Central memory CD8-positive, alpha-beta T cell (primary cell): Measurements from ENCODE around the gene PMF1.

ENCODE experiments used
- ATAC-seq: fragments of 150-1000 bp; cut with Tn5 transposase; replicated peaks from 2 replicates; pipeline ENCODE4 v1.10.0; 2022; ENCODE audit warnings: mild to moderate bottlenecking, moderate FRiP score, moderate number of reproducible peaks; ENCODE audit not compliant: poor library complexity, severe bottlenecking; ENCODE audit errors: extremely low read depth
- DNase-seq, 2 donors: peaks; one replicate each; pipeline ENCODE4 v3.0.0; 2021; ENCODE audit warnings: low spot score in 2 of 2
- H3K27ac Mint-ChIP-seq: one replicate; pipeline ENCODE4 v1.8.0; 2022; ENCODE audit warnings: low read depth, mild to moderate bottlenecking, moderate library complexity, mixed read lengths
- H3K27me3 Mint-ChIP-seq: one replicate; pipeline ENCODE4 v1.8.0; 2022; ENCODE audit warnings: mixed read lengths
- H3K36me3 Mint-ChIP-seq: one replicate; pipeline ENCODE4 v1.8.0; 2022; ENCODE audit warnings: mild to moderate bottlenecking, moderate library complexity, mixed read lengths; ENCODE audit not compliant: insufficient read depth
- H3K4me1 Mint-ChIP-seq: one replicate; pipeline ENCODE4 v1.8.0; 2022; ENCODE audit warnings: mixed read lengths
- H3K4me3 Mint-ChIP-seq: one replicate; pipeline ENCODE4 v1.8.0; 2022; ENCODE audit warnings: mild to moderate bottlenecking, moderate library complexity, mixed read lengths
- H3K9me3 Mint-ChIP-seq: one replicate; pipeline ENCODE4 v1.8.0; 2022; ENCODE audit warnings: mixed read lengths

The PMF1 gene

GRCh38 chr1:156263288-156263655 lies 50.5 kb downstream of the PMF1 start:
- Mint-ChIP-seq H3K36me3 (peaks cover 75% of the 10 kb centered on the region), H3K4me3 (no peak overlapping the region), H3K27me3 (no peaks in the 10 kb centered on the region), H3K4me1 (no peaks in the 10 kb centered on the region), H3K9me3 (no peaks in the 10 kb centered on the region), H3K27ac (no peak overlapping the region)
- ATAC-seq (no peak), DNase-seq (no peak)

GRCh38 chr1:156266051-156266450 lies 53.2 kb downstream of the PMF1 start:
- H3K36me3 Mint-ChIP-seq: peaks cover 63% of the 10 kb centered on the region
- no peaks in the 10 kb centered on the region for H3K4me1 Mint-ChIP-seq
- no peak overlapping the region for H3K4me3 Mint-ChIP-seq
- DNase-seq: no peak
- no peak for ATAC-seq
- H3K9me3 Mint-ChIP-seq: no peaks in the 10 kb centered on the region
- H3K27ac Mint-ChIP-seq: peak overlapping the region; percentile 36
- no peaks in the 10 kb centered on the region for H3K27me3 Mint-ChIP-seq

DNA sequence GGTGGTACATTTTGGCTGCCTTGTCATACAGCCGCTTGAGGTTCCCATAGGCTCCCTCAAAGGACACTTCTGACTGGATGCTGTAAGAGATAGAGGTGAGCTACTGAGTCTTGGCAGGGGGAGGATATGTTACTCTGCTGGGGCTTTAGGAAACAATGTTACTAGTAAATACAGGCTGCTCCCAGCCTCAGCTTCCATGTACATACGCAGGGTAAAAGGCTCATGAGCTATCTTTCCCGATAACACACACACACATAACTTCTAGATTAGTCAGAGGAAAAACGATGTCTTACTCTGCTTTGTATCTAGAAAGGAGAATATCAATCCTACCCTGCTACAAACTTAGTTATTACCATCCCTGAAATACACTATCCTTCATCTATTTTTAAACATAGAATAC lies 55.5 kb downstream of the PMF1 start:
- no peak for DNase-seq
- Mint-ChIP-seq H3K36me3 (peaks cover 62% of the 10 kb centered on the region), H3K27ac (no peak overlapping the region)

GRCh38 chr1:156270314-156270713 lies 57.5 kb downstream of the PMF1 start:
- peaks cover 68% of the 10 kb centered on the region for H3K36me3 Mint-ChIP-seq
- H3K9me3 Mint-ChIP-seq: no peaks in the 10 kb centered on the region
- H3K27me3 Mint-ChIP-seq: no peaks in the 10 kb centered on the region
- ATAC-seq: no peak
- no peak overlapping the region for H3K4me3 Mint-ChIP-seq
- no peak for DNase-seq
- no peaks in the 10 kb centered on the region for H3K4me1 Mint-ChIP-seq
- no peak overlapping the region for H3K27ac Mint-ChIP-seq

More for the DNA sequence above, 55.5 kb downstream of the PMF1 start:
- Mint-ChIP-seq H3K27me3 (no peaks in the 10 kb centered on the region), H3K9me3 (no peaks in the 10 kb centered on the region), H3K4me3 (no peak overlapping the region), H3K4me1 (no peaks in the 10 kb centered on the region)
- ATAC-seq: no peak

- H3K4me3 Mint-ChIP-seq: no peak overlapping the region
- no peaks in the 10 kb centered on the region for H3K9me3 Mint-ChIP-seq
Observed at GRCh38 chr1:156276532-156276931, 63.7 kb downstream of the PMF1 start.

GRCh38 chr1:156276966-156277381 lies 64.2 kb downstream of the PMF1 start:
- Mint-ChIP-seq H3K27me3 (no peaks in the 10 kb centered on the region), H3K36me3 (peaks cover 61% of the 10 kb centered on the region), H3K27ac (peak overlapping the region; percentile 39), H3K4me3 (no peak overlapping the region), H3K4me1 (peaks cover 21% of the 10 kb centered on the region), H3K9me3 (no peaks in the 10 kb centered on the region)
- ATAC-seq (no peak), DNase-seq (no peak)

More at GRCh38 chr1:156276532-156276931, 63.7 kb downstream of the PMF1 start:
- Mint-ChIP-seq H3K27ac (no peak overlapping the region), H3K4me1 (peaks cover 17% of the 10 kb centered on the region), H3K27me3 (no peaks in the 10 kb centered on the region), H3K36me3 (peaks cover 65% of the 10 kb centered on the region)
- ATAC-seq (no peak), DNase-seq (no peak)

DNA sequence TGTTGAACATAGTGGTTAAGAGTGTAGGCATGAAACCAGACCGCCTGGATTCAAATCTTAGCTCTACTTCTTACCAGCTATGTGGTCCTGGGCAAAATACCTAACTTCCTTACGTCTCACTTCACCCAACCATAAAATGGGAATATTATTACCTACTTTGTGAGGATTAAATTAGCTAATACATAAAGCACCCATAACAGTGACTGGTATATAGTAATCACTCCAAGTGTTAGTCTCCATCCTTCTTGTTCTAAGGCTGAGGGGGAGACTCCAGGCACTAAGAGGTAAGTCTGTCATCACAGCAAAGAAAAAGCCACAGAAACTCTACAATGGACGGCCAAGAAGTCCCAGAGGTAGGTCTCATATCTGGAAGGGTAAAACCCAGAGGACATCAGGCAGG lies 67.0 kb downstream of the PMF1 start:
- no peaks in the 10 kb centered on the region for H3K27me3 Mint-ChIP-seq
- peaks cover 50% of the 10 kb centered on the region for H3K36me3 Mint-ChIP-seq
- peak overlapping the region; percentile 29 for H3K4me3 Mint-ChIP-seq
- DNase-seq (no peak), ATAC-seq (no peak)
- H3K27ac Mint-ChIP-seq: no peak overlapping the region
- H3K4me1 Mint-ChIP-seq: peaks cover 48% of the 10 kb centered on the region
- H3K9me3 Mint-ChIP-seq: no peaks in the 10 kb centered on the region

DNA sequence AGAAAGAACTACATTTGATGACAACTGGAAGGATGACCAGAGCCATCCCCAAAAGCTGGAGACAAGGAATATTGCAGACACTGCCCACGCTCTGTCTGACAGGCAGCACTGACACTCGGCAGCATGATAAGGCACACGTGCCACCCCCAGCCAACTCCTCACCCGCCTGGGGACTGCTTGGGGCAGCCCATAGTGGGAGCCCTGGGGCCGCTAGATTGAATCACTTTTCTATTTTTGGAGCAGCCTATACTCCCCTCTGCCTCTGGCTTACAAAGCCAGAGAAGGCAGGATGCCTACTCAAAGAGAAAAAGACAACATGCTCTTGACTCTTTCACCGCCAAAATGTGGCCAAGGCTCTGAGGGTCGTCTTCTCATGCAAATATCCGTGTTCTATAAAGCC lies 68.5 kb downstream of the PMF1 start:
- ATAC-seq: peak; percentile 33
- Mint-ChIP-seq H3K4me1 (peaks cover 51% of the 10 kb centered on the region), H3K36me3 (peaks cover 38% of the 10 kb centered on the region), H3K4me3 (peak overlapping the region; percentile 98), H3K27me3 (no peaks in the 10 kb centered on the region), H3K27ac (peak overlapping the region; percentile 94), H3K9me3 (no peaks in the 10 kb centered on the region)
- DNase-seq: peak in 1 of 2 donors; percentile 26

DNA sequence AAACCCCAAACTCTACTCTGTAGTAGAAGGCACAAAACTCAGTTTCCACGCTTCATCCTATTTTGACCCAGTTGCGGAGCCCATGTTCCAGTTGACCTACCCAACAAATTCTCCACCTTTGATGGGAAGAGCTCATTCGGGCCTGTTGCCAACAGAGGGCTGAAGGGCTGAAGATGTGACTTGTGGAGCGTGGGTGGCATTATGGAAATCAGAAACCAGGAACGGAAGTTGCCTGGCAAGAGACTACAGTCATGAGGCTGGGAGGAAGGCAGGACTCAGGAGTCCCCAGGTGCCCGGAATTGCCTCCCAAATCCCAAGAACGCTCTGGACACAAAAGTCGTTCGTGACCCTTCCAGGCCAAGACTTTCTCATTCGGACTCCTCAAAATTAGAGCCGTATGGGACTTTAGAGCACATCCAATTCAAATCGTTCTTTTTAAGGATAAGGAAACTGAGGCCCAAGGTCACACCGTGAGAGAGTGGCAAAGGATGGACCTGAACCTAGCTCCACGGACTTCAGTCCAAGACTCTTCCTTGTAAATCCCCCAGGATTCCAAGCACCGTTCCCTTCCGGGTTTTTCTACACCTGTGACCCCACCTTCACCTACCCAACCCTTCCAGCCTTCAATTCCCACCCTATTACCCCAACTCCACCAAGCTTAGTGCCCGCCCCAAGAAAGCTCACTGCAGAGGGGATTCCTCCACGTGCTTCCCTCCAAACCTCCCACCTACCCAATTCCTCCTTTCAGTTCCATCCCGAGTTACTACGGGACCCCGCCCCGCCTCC lies 69.1 kb downstream of the PMF1 start:
- DNase-seq (no peak), ATAC-seq (no peak)
- Mint-ChIP-seq H3K4me1 (peaks cover 51% of the 10 kb centered on the region), H3K27ac (peak overlapping the region; percentile 94), H3K9me3 (no peaks in the 10 kb centered on the region), H3K4me3 (peak overlapping the region; percentile 98), H3K36me3 (peaks cover 32% of the 10 kb centered on the region), H3K27me3 (no peaks in the 10 kb centered on the region)

GRCh38 chr1:156282479-156283222 lies 69.8 kb downstream of the PMF1 start, which contains the start of gene SMG5:
SMG5 (minus strand) TSS chr1:156282825; CDS start chr1:156282680, 145 bp downstream.
- no peaks in the 10 kb centered on the region for H3K9me3 Mint-ChIP-seq
- H3K4me3 Mint-ChIP-seq: peak within 1 kb of the TSS; percentile 98
- H3K27ac Mint-ChIP-seq: peak within 1 kb of the TSS; percentile 94
- DNase-seq (peak; percentile 85 to 94), ATAC-seq (peak; percentile 94)
- no peaks in the 10 kb centered on the region for H3K27me3 Mint-ChIP-seq
- H3K4me1 Mint-ChIP-seq: peaks cover 45% of the 10 kb centered on the region
- peaks cover 26% of the 10 kb centered on the region for H3K36me3 Mint-ChIP-seq

GRCh38 chr1:156283521-156283920 lies 70.7 kb downstream of the PMF1 start:
- Mint-ChIP-seq H3K4me3 (peak overlapping the region; percentile 98), H3K9me3 (no peaks in the 10 kb centered on the region), H3K27me3 (no peaks in the 10 kb centered on the region), H3K36me3 (peaks cover 22% of the 10 kb centered on the region), H3K27ac (peak overlapping the region; percentile 94), H3K4me1 (peaks cover 45% of the 10 kb centered on the region)
- DNase-seq (no peak), ATAC-seq (no peak)

- H3K4me3 Mint-ChIP-seq: peak within 1 kb of the TSS; percentile 98
- H3K36me3 Mint-ChIP-seq: peaks cover 26% of the 10 kb centered on the region
- DNase-seq (no peak), ATAC-seq (no peak)
- peak within 1 kb of the TSS; percentile 94 for H3K27ac Mint-ChIP-seq
- H3K9me3 Mint-ChIP-seq: no peaks in the 10 kb centered on the region
- H3K4me1 Mint-ChIP-seq: peaks cover 45% of the 10 kb centered on the region
- H3K27me3 Mint-ChIP-seq: no peaks in the 10 kb centered on the region
Observed at GRCh38 chr1:156284112-156284511, 71.3 kb downstream of the PMF1 start, which contains the start of gene TMEM79. TMEM79 (plus strand) TSS chr1:156284325; CDS start chr1:156285227, 902 bp downstream.

- Mint-ChIP-seq H3K36me3 (peaks cover 28% of the 10 kb centered on the region), H3K27ac (no peak overlapping the region), H3K27me3 (no peaks in the 10 kb centered on the region), H3K4me1 (peaks cover 45% of the 10 kb centered on the region), H3K9me3 (no peaks in the 10 kb centered on the region), H3K4me3 (peak overlapping the region; percentile 39)
- ATAC-seq (no peak), DNase-seq (no peak)
Observed at GRCh38 chr1:156284757-156285156, 72.0 kb downstream of the PMF1 start.
